ENCODE results near the gene NOPCHAP1. TPM values are rescaled to one million over a fixed set of nuclear protein-coding genes. Genes with fewer than 3 reads are reported as not detected.

The NOPCHAP1 gene, protein sequence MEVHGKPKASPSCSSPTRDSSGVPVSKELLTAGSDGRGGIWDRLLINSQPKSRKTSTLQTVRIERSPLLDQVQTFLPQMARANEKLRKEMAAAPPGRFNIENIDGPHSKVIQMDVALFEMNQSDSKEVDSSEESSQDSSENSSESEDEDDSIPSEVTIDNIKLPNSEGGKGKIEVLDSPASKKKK
- total RNA-seq (10 to 100 TPM in 1 of 5 donors, 1 to 10 TPM in 4; 2.6 to 29.8 (median 4.6) TPM), polyA plus RNA-seq (10 to 100 TPM; 14.2 to 18.1 (median 15.9) TPM)
- long read RNA-seq, donor 1, full-length matches to known transcripts: 6 of 6 reads
- long read RNA-seq, donor 1, partial matches to known transcripts: 0 of 6 reads
- long read RNA-seq, donor 1, other reads (novel, unspliced or antisense): 0 of 6 reads
- long read RNA-seq, donor 2, full-length matches to known transcripts: 3 of 3 reads
- long read RNA-seq, donor 2, partial matches to known transcripts: 0 of 3 reads
- long read RNA-seq, donor 2, other reads (novel, unspliced or antisense): 0 of 3 reads
- long read RNA-seq, donor 3, full-length matches to known transcripts: 13 of 13 reads
- long read RNA-seq, donor 3, partial matches to known transcripts: 0 of 13 reads
- long read RNA-seq, donor 3, other reads (novel, unspliced or antisense): 0 of 13 reads
- long read RNA-seq, donor 4, full-length matches to known transcripts: 1 of 1 reads
- long read RNA-seq, donor 4, partial matches to known transcripts: 0 of 1 reads
- long read RNA-seq, donor 4, other reads (novel, unspliced or antisense): 0 of 1 reads
- long read RNA-seq, donor 5, full-length matches to known transcripts: 5 of 5 reads
- long read RNA-seq, donor 5, partial matches to known transcripts: 0 of 5 reads
- long read RNA-seq, donor 5, other reads (novel, unspliced or antisense): 0 of 5 reads
- long read RNA-seq, donor 6, full-length matches to known transcripts: 19 of 19 reads
- long read RNA-seq, donor 6, partial matches to known transcripts: 0 of 19 reads
- long read RNA-seq, donor 6, other reads (novel, unspliced or antisense): 0 of 19 reads
- long read RNA-seq, donor 7, full-length matches to known transcripts: 12 of 12 reads
- long read RNA-seq, donor 7, partial matches to known transcripts: 0 of 12 reads
- long read RNA-seq, donor 7, other reads (novel, unspliced or antisense): 0 of 12 reads
- long read RNA-seq, donor 8, full-length matches to known transcripts: 8 of 8 reads
- long read RNA-seq, donor 8, partial matches to known transcripts: 0 of 8 reads
- long read RNA-seq, donor 8, other reads (novel, unspliced or antisense): 0 of 8 reads
- long read RNA-seq, donor 9, full-length matches to known transcripts: 13 of 13 reads
- long read RNA-seq, donor 9, partial matches to known transcripts: 0 of 13 reads
- long read RNA-seq, donor 9, other reads (novel, unspliced or antisense): 0 of 13 reads
- long read RNA-seq, donor 10, full-length matches to known transcripts: 4 of 4 reads
- long read RNA-seq, donor 10, partial matches to known transcripts: 0 of 4 reads
- long read RNA-seq, donor 10, other reads (novel, unspliced or antisense): 0 of 4 reads

DNA sequence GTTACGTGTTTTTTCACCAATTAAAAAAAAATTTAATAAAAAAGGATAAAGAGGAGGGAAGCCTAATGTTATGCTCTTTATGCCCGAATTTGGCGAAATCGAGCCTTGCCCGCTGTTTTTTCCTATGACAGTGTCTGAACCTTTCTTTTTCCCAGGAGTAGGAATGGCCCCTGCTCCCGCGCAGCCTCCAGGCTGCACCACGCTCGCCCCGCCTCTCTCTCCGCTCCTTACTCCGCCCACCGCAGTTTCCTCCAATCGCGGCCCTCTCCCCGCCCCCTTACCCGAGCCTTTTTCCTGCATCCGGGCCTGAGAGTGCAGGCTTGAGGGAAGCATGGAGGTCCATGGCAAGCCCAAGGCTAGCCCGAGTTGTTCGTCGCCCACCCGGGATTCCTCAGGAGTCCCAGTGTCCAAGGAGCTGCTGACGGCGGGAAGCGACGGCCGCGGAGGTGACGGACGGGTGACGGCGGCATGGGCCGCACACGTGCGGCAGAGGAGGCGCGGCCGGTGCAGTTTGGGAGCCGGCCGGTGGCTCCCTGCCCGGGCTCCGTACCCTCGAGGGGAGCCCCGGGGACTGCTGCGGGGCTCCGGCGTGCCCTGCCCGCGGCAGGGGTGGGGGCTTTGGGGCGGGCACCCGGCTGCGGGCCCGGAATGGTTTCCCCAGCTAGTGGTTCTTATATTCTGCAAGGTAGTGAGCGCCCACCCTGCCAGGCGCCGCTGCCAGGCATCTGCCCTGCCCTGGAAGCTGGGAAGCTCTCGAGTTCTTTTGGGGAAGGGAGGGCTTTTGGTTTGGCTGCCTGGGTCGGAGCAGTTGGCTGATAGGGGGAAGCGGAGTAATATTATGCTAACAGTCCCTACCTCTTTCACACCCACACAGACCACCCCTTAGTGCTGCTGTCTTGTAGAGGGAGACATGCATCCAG, at the start of gene NOPCHAP1:
NOPCHAP1 (plus strand) TSS at position 295 of the 920 bp plus-strand sequence; CDS start at position 332, 37 bp downstream.
- Histone ChIP-seq H3K36me3 (peaks cover 5 to 23% (median 15%) of the 10 kb centered on the region in 4 donors), H3K4me3 (peak within 1 kb of the TSS; percentile 77 to 97 (median 93)), H3K9me3 (no peaks in the 10 kb centered on the region), H3K27me3 (no peaks in the 10 kb centered on the region), H3K4me1 (peaks cover 10 to 45% (median 32%) of the 10 kb centered on the region in 4 donors), H3K27ac (peak within 1 kb of the TSS; percentile 78 to 90 (median 85))
- 0 to 1% (median 1%) methylated on average over 37 to 59 of the region's 59 CpGs for WGBS, 5 donors
- peak; percentile 94 to 97 for DNase-seq
- TF ChIP-seq, protein P1, sequence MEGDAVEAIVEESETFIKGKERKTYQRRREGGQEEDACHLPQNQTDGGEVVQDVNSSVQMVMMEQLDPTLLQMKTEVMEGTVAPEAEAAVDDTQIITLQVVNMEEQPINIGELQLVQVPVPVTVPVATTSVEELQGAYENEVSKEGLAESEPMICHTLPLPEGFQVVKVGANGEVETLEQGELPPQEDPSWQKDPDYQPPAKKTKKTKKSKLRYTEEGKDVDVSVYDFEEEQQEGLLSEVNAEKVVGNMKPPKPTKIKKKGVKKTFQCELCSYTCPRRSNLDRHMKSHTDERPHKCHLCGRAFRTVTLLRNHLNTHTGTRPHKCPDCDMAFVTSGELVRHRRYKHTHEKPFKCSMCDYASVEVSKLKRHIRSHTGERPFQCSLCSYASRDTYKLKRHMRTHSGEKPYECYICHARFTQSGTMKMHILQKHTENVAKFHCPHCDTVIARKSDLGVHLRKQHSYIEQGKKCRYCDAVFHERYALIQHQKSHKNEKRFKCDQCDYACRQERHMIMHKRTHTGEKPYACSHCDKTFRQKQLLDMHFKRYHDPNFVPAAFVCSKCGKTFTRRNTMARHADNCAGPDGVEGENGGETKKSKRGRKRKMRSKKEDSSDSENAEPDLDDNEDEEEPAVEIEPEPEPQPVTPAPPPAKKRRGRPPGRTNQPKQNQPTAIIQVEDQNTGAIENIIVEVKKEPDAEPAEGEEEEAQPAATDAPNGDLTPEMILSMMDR (IDR thresholded peaks at IDR 0.05): no peak
- TF ChIP-seq POLR2AphosphoS5 (IDR thresholded peaks at IDR 0.05) (peak; percentile 62 to 90 (median 76)), EP300 (IDR thresholded peaks at IDR 0.05) (no peak), POLR2A (IDR thresholded peaks at IDR 0.05) (peak in 1 of 4 donors; percentile 47)
- intact Hi-C loops (cut with DNase I; ENCODE audit: low total_unique reads): no loop called here

DNA sequence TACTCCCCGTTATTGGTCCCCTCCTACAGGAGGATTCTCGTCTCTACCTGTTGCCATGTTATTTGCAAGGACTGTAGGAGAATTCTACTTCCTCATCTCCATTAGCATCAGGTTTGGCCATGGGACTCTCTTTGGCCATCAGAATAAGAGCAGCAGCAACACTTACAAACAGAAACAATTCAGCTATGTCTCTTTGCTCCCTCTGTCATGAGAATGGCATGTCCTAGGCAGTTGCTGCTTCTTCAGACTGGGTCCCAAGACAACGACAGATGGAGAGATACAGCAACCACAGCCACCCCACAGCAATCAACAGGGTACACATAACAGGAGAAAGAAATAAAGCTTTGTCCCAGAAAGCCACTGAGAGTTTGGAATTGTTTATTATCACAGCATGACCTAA, 47.7 kb upstream of the NOPCHAP1 start:
- H3K4me1 ChIP-seq: peaks cover 0 to 34% (median 18%) of the 10 kb centered on the region in 4 donors
- H3K9me3 ChIP-seq: no peaks in the 10 kb centered on the region
- TF ChIP-seq POLR2AphosphoS5 (IDR thresholded peaks at IDR 0.05) (no peak), POLR2A (IDR thresholded peaks at IDR 0.05) (no peak), EP300 (IDR thresholded peaks at IDR 0.05) (no peak)
- TF ChIP-seq, protein P1 (IDR thresholded peaks at IDR 0.05): no peak
- H3K36me3 ChIP-seq: no peaks in the 10 kb centered on the region
- no peak overlapping the region for H3K4me3 ChIP-seq
- no peaks in the 10 kb centered on the region for H3K27me3 ChIP-seq
- 45 to 76% (median 58%) methylated on average over 3 of the region's 3 CpGs for WGBS, 5 donors
- intact Hi-C loops (cut with DNase I; ENCODE audit: low total_unique reads): no loop called here
- no peak overlapping the region for H3K27ac ChIP-seq
- no peak for DNase-seq

DNA sequence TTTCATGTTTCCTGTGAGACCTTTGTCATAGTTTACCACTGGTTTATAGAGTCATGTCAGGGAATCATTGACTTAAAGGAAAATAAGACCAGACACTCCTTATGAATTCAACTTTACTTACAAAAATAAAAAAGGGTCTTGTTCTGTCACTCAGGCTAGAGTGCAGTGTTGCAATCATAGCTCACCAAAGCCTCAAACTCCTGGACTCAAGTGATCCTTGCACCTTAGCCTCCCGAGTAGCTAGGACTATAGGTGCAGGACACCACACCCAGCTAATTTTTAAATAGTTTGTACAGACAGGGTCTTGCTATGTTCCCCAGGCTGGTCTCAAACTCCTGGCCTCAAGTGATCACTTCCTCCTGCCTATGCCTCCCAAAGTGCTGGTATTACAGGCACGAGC, 47.0 kb upstream of the NOPCHAP1 start:
- Histone ChIP-seq H3K36me3 (no peaks in the 10 kb centered on the region), H3K4me1 (peaks cover 0 to 34% (median 17%) of the 10 kb centered on the region in 4 donors), H3K9me3 (no peaks in the 10 kb centered on the region), H3K27ac (no peak overlapping the region), H3K27me3 (no peaks in the 10 kb centered on the region), H3K4me3 (no peak overlapping the region)
- TF ChIP-seq POLR2A (IDR thresholded peaks at IDR 0.05): no peak
- TF ChIP-seq EP300 (IDR thresholded peaks at IDR 0.05): no peak
- TF ChIP-seq, protein P1 (IDR thresholded peaks at IDR 0.05): no peak
- no peak for TF ChIP-seq POLR2AphosphoS5 (IDR thresholded peaks at IDR 0.05)
- 79 to 90% (median 82%) methylated on average over 2 of the region's 2 CpGs for WGBS, 5 donors
- intact Hi-C loops (cut with DNase I; ENCODE audit: low total_unique reads): no loop called here
- no peak for DNase-seq

All from stomach (tissue), 19 donors.